IMR-90 (cell line): Measurements from ENCODE around the gene SH2D7. TPM values are rescaled to one million over a fixed set of nuclear protein-coding genes. Genes with fewer than 3 reads are reported as not detected.

Experiments used
- ATAC-seq: fragments of 200-7000 bp; cut with Tn5 transposase; 2 replicates; pipeline ENCODE4 v1.9.1; 2020; ENCODE audit warnings: low read depth, mild to moderate bottlenecking, moderate library complexity
- BruUV-seq: library from RNA; stranded (reverse); fragments of 400-500 nt; replicated peaks from 2 replicates; lab custom pipeline; 2021; lab: Mats Ljungman, UMichigan
- CTCF ChIA-PET: fragments of 300-600 bp; formaldehyde crosslinking; extraction: SDS; loops from one replicate; lab custom pipeline; 2021; ENCODE audit warnings: antibody characterized with exemption; lab: Yijun Ruan, JAX
- POLR2A ChIA-PET: fragments of 300-600 bp; sonication (Branson Sonifier 250); formaldehyde crosslinking; loops from one replicate; lab custom pipeline; 2022; ENCODE audit warnings: antibody characterized with exemption; ENCODE audit not compliant: unreplicated experiment; lab: Charles Lee
- DNase-seq: peaks from one replicate; pipeline ENCODE4 v3.0.0; 2013
- H2AFZ ChIP-seq: replicated peaks from 2 replicates; pipeline ENCODE3; 2013; ENCODE audit warnings: low read length, mild to moderate bottlenecking; ENCODE audit not compliant: poor library complexity
- H2AK5ac ChIP-seq: 2 replicates; pipeline ENCODE4 v1.6.1; 2013; ENCODE audit warnings: low read depth, low read length, inconsistent platforms
- H2AK9ac ChIP-seq: replicated peaks from 2 replicates; pipeline ENCODE3; 2013; ENCODE audit warnings: mild to moderate bottlenecking, low read depth, low read length, moderate library complexity; ENCODE audit not compliant: poor library complexity
- H2BK120ac ChIP-seq: 2 replicates; pipeline ENCODE4 v1.6.1; 2013; ENCODE audit warnings: low read depth, low read length, inconsistent platforms
- H2BK15ac ChIP-seq: 3 replicates; pipeline ENCODE4 v1.6.1; 2013; ENCODE audit warnings: low read depth, low read length, inconsistent platforms
- H2BK20ac ChIP-seq: 2 replicates; pipeline ENCODE4 v1.6.1; 2013; ENCODE audit warnings: low read depth, mild to moderate bottlenecking, inconsistent platforms, low read length, moderate library complexity
- H2BK5ac ChIP-seq: 2 replicates; pipeline ENCODE4 v1.6.1; 2013; ENCODE audit warnings: mild to moderate bottlenecking, low read depth, low read length, inconsistent platforms; ENCODE audit not compliant: poor library complexity, severe bottlenecking
- H3K14ac ChIP-seq: replicated peaks from 2 replicates; pipeline ENCODE4 v1.6.1; 2013; ENCODE audit warnings: low read depth, low read length, inconsistent platforms
- H3K18ac ChIP-seq: 2 replicates; pipeline ENCODE4 v1.6.1; 2013; ENCODE audit warnings: low read depth, low read length, control low read depth
- H3K23ac ChIP-seq: 2 replicates; pipeline ENCODE4 v1.6.1; 2013; ENCODE audit warnings: low read depth, low read length, inconsistent platforms
- H3K27ac ChIP-seq: 2 replicates; pipeline ENCODE4 v1.5.1; 2013; ENCODE audit warnings: mild to moderate bottlenecking, control low read depth, low read length; ENCODE audit not compliant: insufficient read depth
- H3K27me3 ChIP-seq: 2 replicates; pipeline ENCODE4 v1.6.1; 2013; ENCODE audit warnings: low read length; ENCODE audit not compliant: control insufficient read depth, insufficient read depth
- H3K36me3 ChIP-seq: 2 replicates; pipeline ENCODE4 v1.6.1; 2013; ENCODE audit warnings: low read length, mixed read lengths; ENCODE audit not compliant: control insufficient read depth, insufficient read depth
- H3K4ac ChIP-seq: 2 replicates; pipeline ENCODE4 v1.6.1; 2013; ENCODE audit warnings: low read depth, low read length, inconsistent platforms
- H3K4me1 ChIP-seq: 2 replicates; pipeline ENCODE4 v1.6.1; 2013; ENCODE audit warnings: low read length, mixed read lengths; ENCODE audit not compliant: control insufficient read depth, insufficient read depth
- H3K4me2 ChIP-seq: 2 replicates; pipeline ENCODE4 v1.6.1; 2013; ENCODE audit warnings: low read depth, mild to moderate bottlenecking, control low read depth, low read length, moderate library complexity
- H3K4me3 ChIP-seq: 2 replicates; pipeline ENCODE4 v1.5.1; 2013; ENCODE audit warnings: low read depth, mild to moderate bottlenecking, control low read depth, low read length, moderate library complexity; ENCODE audit not compliant: insufficient read depth
- H3K56ac ChIP-seq: 2 replicates; pipeline ENCODE4 v1.6.1; 2013; ENCODE audit warnings: low read length, inconsistent platforms; ENCODE audit not compliant: insufficient read depth; ENCODE audit errors: extremely low read depth
- H3K79me1 ChIP-seq, 2 experiments: 2 replicates each; pipeline ENCODE4 v1.6.1; 2013; ENCODE audit warnings: low read length in 2 of 2, inconsistent platforms in 1 of 2, low read depth in 1 of 2
- H3K9ac ChIP-seq: 2 replicates; pipeline ENCODE4 v1.6.1; 2013; ENCODE audit warnings: low read depth, low read length, control low read depth
- H3K9me1 ChIP-seq: 2 replicates; pipeline ENCODE4 v1.6.1; 2013; ENCODE audit warnings: low read length, inconsistent platforms; ENCODE audit not compliant: insufficient read depth
- H3K9me3 ChIP-seq: 2 replicates; pipeline ENCODE4 v1.6.1; 2013; ENCODE audit warnings: low read length; ENCODE audit not compliant: control insufficient read depth, insufficient read depth
- H4K20me1 ChIP-seq: 2 replicates; pipeline ENCODE4 v1.6.1; 2013; ENCODE audit warnings: low read length, inconsistent platforms; ENCODE audit not compliant: insufficient read depth
- H4K5ac ChIP-seq: 2 replicates; pipeline ENCODE4 v1.6.1; 2013; ENCODE audit warnings: mild to moderate bottlenecking, low read depth, low read length, control low read depth
- H4K8ac ChIP-seq, 2 experiments: 2 replicates each; pipeline ENCODE4 v1.6.1; 2013; ENCODE audit warnings: low read depth in 2 of 2, low read length in 2 of 2, control low read depth in 1 of 2, inconsistent platforms in 1 of 2
- H4K91ac ChIP-seq: 2 replicates; pipeline ENCODE4 v1.6.1; 2013; ENCODE audit warnings: low read depth, low read length, inconsistent platforms; ENCODE audit not compliant: insufficient read depth
- CHD1 ChIP-seq: IDR thresholded peaks from 2 replicates; pipeline ENCODE4 v1.6.1; 2012; ENCODE audit warnings: low read depth, low read length, improper control_type of control experiment
- FOS ChIP-seq: fragments of 150-350 bp; IDR thresholded peaks from 2 replicates; pipeline ENCODE4 v1.6.1; 2016; ENCODE audit warnings: low read depth, low read length
- SMC3 ChIP-seq: fragments of 150-350 bp; IDR thresholded peaks from 2 replicates; pipeline ENCODE4 v1.6.1; 2016; ENCODE audit warnings: low read depth, mild to moderate bottlenecking, antibody characterized with exemption, low read length, moderate library complexity
- USF2 ChIP-seq: fragments of 150-350 bp; IDR thresholded peaks from 2 replicates; pipeline ENCODE4 v1.6.1; 2017; ENCODE audit warnings: mild to moderate bottlenecking, antibody characterized with exemption, low read length, low read depth
- WGBS, 2 experiments: methylation state at CpG; one replicate each; pipeline versions ENCODE4 v1.1.5 to v1.1.7; 2013; ENCODE audit warnings: missing lambda C conversion rate in 2 of 2; ENCODE audit not compliant: insufficient read length in 1 of 2; ENCODE audit errors: extremely low coverage in 2 of 2; 5-methylcytosine and 5-hydroxymethylcytosine counted together
- dilution Hi-C: fragments of 300-500 bp; cut with HindIII; formaldehyde crosslinking; loops from one replicate; pipeline ENCODE4 v1.14.3; 2018; ENCODE audit warnings: low sequenced_read_pairs; ENCODE audit not compliant: unreplicated experiment
- in situ Hi-C: fragments of 300-500 bp; cut with MboI; formaldehyde crosslinking; loops from 3 replicates; pipeline ENCODE4 v1.14.3; 2019; ENCODE audit warnings: low sequenced_read_pairs, inconsistent platforms, mixed read lengths
- intact Hi-C: fragments of 100-400 bp; cut with micrococcal nuclease; formaldehyde crosslinking; loops from 2 replicates; pipeline ENCODE4 v1.10.0; 2022
- polyA plus RNA-seq, 3 experiments: library from polyadenylated mRNA; depleted of rRNA; stranded (reverse); fragments of >200 nt; gene quantifications; 2 replicates each; pipeline ENCODE4 v1.2.3, GENCODE V29; 2012; ENCODE audit warnings: low replicate concordance in 1 of 3
- total RNA-seq: library from RNA; depleted of rRNA; stranded (reverse); fragments of >200 nt; gene quantifications from 2 replicates; pipeline ENCODE4 v1.2.3, GENCODE V29; 2012

SH2D7 gene
- total and polyA plus RNA-seq, 2 of the 4 experiments (the other 2 are of a cell fraction), result not detected

- no TSS peak for BruUV-seq
- H2AFZ ChIP-seq, result no peak overlapping the region
- H4K8ac ChIP-seq, result 0 out of 4 replicates have a peak overlapping the region, but pooled peaks of 1 of the 2 experiments have one; percentile 16
- no peak overlapping the region for H2BK20ac ChIP-seq
- in situ Hi-C loops (no loop called here), intact Hi-C loops (loop anchor here (2.0 kb wide), 1 partner anchor 14 kb away; no protein-coding TSS in a partner anchor), dilution Hi-C loops (no loop called here)
- H3K4me3 ChIP-seq, result no peak overlapping the region
- peak overlapping the region; percentile 5; the same call in 1 of the 2 replicates for H2AK5ac ChIP-seq
- H3K27me3 ChIP-seq, result no peaks in the 10 kb centered on the region
- 0 out of 2 replicates have a peak overlapping the region, but pooled peaks have one; percentile 22 for H3K23ac ChIP-seq
- DNase-seq (no peak), ATAC-seq (no peak)
- peak overlapping the region; percentile 61; the same call in 1 of the 2 replicates for H3K27ac ChIP-seq
- peaks cover 42% of the 10 kb centered on the region for H4K20me1 ChIP-seq
- ChIA-PET CTCF (interaction anchor here (0.9 kb wide), 2 partner anchors 11 to 25 kb away, joined by 3 read pairs; no protein-coding TSS in a partner anchor), POLR2A (no interaction called here)
- H2BK120ac ChIP-seq, result peak overlapping the region; percentile 40; the same call in 1 of the 2 replicates
- no peak overlapping the region for H4K91ac ChIP-seq
- H4K5ac ChIP-seq, result 0 out of 2 replicates have a peak overlapping the region, but pooled peaks have one; percentile 14
- H2AK9ac ChIP-seq, result no peak overlapping the region
- no peaks in the 10 kb centered on the region for H3K9me3 ChIP-seq
- H2BK15ac ChIP-seq, result 0 out of 3 replicates have a peak overlapping the region, but pooled peaks have one; percentile 2
- H3K79me1 ChIP-seq, result peaks cover 38 to 92% of the 10 kb centered on the region in 2 experiments
- peaks cover 13% of the 10 kb centered on the region for H3K36me3 ChIP-seq
- H3K4me1 ChIP-seq, result peaks cover 33% of the 10 kb centered on the region
- WGBS, 2 experiments, result no CpG with 5 or more reads among the region's 1 CpG
- H3K9ac ChIP-seq, result no peak overlapping the region
- TF ChIP-seq CHD1 (no peak), FOS (no peak), USF2 (peak; percentile 26; the same call in 1 of the 2 replicates), SMC3 (no peak)
- no peak overlapping the region for H3K56ac ChIP-seq
- peak overlapping the region; percentile 3 for H2BK5ac ChIP-seq
- no peak overlapping the region for H3K4ac ChIP-seq
- no peak overlapping the region for H3K4me2 ChIP-seq
- H3K9me1 ChIP-seq, result peaks cover 35% of the 10 kb centered on the region
- H3K14ac ChIP-seq, result no peak overlapping the region; the same call in 1 of the 2 replicates
- H3K18ac ChIP-seq, result peak overlapping the region; percentile 65
Observed at GRCh38 chr15:78050826-78051225, 41.5 kb upstream of the SH2D7 start.
